Stimulated activated CD4-positive, alpha-beta T cell treated with anti-CD3 and anti-CD28 coated beads, Interleukin-12 subunit alpha, Interleukin-12 subunit beta, amount 100 ng/mL, for 48 hours (primary cell): ENCODE data around the gene TRPC4AP.
"Not testable (repeated sequence)": the region's sequence is repeated elsewhere in the genome, so short reads cannot be mapped to it uniquely, and the experiment has no call there.

Experiments used
- DNase-seq, 3 donors: peaks; one replicate each; pipeline ENCODE4 v3.0.0-alpha.2; 2020; ENCODE audit warnings: low read depth in 2 of 3, low spot score in 1 of 3

The TRPC4AP gene

GRCh38 chr20:35106827-35107380, 14.3 kb upstream of the TRPC4AP start:
- no peak for DNase-seq

GRCh38 chr20:35104685-35105295, 12.2 kb upstream of the TRPC4AP start:
- no peak for DNase-seq

- no peak for DNase-seq
Measured at GRCh38 chr20:35101620-35102019, 9.0 kb upstream of the TRPC4AP start.

- DNase-seq: peak in 1 of 3 donors; percentile 8
Measured at GRCh38 chr20:35093267-35093884, 769 bp upstream of the TRPC4AP start.

- no peak for DNase-seq
Measured at GRCh38 chr20:35091816-35092523, 637 bp downstream of the TRPC4AP start.

GRCh38 chr20:35088231-35089145, 4.1 kb downstream of the TRPC4AP start:
- DNase-seq: no peak

GRCh38 chr20:35087791-35088190, 4.8 kb downstream of the TRPC4AP start:
- no peak for DNase-seq

GRCh38 chr20:35087355-35087754, 5.3 kb downstream of the TRPC4AP start:
- DNase-seq: no peak

- DNase-seq: no peak
Measured at GRCh38 chr20:35085477-35086225, 7.0 kb downstream of the TRPC4AP start.

GRCh38 chr20:35084998-35085397, 7.6 kb downstream of the TRPC4AP start:
- DNase-seq: no peak

- not testable (repeated sequence) for DNase-seq
Measured at GRCh38 chr20:35080348-35080642, 12.3 kb downstream of the TRPC4AP start.

GRCh38 chr20:35079472-35080347, 12.9 kb downstream of the TRPC4AP start:
- no peak for DNase-seq

GRCh38 chr20:35077872-35078271, 14.7 kb downstream of the TRPC4AP start:
- no peak for DNase-seq

GRCh38 chr20:35077341-35077740, 15.3 kb downstream of the TRPC4AP start:
- DNase-seq: no peak

GRCh38 chr20:35071436-35072153, 21.0 kb downstream of the TRPC4AP start:
- DNase-seq: not testable (repeated sequence)

- DNase-seq: no peak
Measured at GRCh38 chr20:35066194-35066593, 26.4 kb downstream of the TRPC4AP start.

GRCh38 chr20:35065181-35065580, 27.4 kb downstream of the TRPC4AP start:
- DNase-seq: no peak

- no peak for DNase-seq
Measured at GRCh38 chr20:35063168-35063567, 29.4 kb downstream of the TRPC4AP start.

GRCh38 chr20:35062478-35062877, 30.1 kb downstream of the TRPC4AP start:
- DNase-seq: no peak
